Erythroblast (primary cell): Measurements from ENCODE around the gene PLEKHM3.
"Not testable (repeated sequence)": the region's sequence is repeated elsewhere in the genome, so short reads cannot be mapped to it uniquely, and the experiment has no call there.

Experiments
- DNase-seq, 2 experiments: peaks; one replicate each; lab custom pipeline; 2025; lab: John Stamatoyannopoulos, UW
- GATA1 ChIP-seq: IDR thresholded peaks from 2 replicates; pipeline ENCODE4 v1.6.1; 2011; ENCODE audit warnings: low read depth, mild to moderate bottlenecking, control low read depth, low read length, moderate library complexity
- POLR2A ChIP-seq: IDR thresholded peaks from 2 replicates; pipeline ENCODE4 v1.6.1; 2011; ENCODE audit warnings: mild to moderate bottlenecking, low read length

Gene PLEKHM3

DNA sequence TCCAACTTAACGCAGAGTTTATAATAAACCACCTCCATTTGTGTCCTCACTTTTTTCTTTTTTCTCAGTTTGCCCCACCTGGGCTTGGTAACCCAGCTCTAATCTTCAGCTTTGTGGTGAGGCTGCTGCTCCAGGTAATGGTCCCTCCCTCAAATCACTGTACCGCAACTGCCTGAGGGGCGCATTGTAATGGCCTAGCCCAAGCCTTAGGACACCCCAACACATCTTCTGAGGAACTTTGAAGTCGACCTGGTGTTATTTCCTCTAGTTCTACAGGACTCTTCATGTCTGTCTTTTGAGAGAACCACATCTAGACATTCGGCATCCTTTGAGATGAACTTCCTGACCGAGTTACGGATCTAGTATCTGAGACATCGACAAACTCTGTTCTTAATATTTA is 99.7 kb downstream of the PLEKHM3 start:
- TF ChIP-seq GATA1 (no peak), POLR2A (no peak)
- no peak for DNase-seq

DNA sequence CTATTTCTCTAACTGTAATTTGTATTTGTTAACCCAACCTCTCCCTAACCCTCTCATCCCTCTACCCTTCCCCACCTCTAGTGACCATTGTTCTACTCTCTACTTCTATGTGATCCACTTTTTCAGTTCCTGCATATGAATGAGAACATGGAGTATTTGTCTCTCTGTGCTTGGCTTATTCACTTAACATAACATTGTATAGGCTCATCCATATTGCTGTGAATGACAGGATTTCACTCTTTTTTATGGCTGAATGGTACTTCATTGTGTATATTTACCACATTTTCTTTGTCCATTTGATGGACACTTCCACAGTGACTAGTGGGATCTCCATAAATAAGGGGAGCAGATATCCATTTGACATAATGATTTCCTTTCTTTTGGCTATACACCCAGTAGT is 103.7 kb downstream of the PLEKHM3 start:
- DNase-seq = no peak
- no peak for TF ChIP-seq GATA1
- TF ChIP-seq POLR2A = no peak

DNA sequence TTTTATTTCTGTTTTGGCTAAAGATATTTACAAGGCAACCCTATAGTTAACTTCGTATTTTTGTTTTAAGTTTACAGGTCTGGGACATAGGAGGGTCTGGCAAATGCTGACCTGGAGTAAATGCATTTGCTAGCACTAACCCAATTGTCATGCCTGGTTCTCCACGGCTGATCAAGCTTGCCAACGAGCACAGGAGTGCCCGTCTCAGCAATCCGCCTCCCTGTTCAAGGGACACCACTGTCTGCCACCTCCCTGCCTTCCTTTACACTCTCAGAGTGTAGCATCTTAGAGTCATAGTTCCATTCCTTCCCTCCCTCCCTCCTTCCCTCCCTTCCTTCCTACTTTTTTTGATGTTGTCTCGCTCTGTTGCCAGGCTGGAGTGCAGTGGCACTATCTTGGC is 104.6 kb downstream of the PLEKHM3 start:
- DNase-seq = no peak
- TF ChIP-seq GATA1 (no peak), POLR2A (no peak)

DNA sequence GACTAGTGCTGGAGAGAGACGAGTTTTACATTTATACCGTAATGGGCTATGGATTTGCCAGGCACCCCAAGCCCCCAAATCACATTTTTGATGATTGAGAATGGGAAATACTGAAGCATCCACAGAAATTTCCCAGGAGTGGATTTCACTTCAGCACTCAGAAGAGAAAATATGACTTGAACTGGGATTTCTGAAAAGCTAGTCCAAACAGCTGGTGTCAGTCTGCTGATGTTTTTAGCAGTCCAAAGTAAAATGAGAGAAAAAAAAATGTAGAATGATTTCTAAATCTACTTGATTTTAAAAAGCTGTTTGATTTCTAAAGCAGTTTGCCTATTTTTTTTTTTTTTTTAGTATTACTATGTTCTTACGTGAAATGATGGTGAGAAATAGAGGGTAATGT is 105.0 kb downstream of the PLEKHM3 start:
- no peak for TF ChIP-seq GATA1
- no peak for TF ChIP-seq POLR2A
- DNase-seq = no peak

DNA sequence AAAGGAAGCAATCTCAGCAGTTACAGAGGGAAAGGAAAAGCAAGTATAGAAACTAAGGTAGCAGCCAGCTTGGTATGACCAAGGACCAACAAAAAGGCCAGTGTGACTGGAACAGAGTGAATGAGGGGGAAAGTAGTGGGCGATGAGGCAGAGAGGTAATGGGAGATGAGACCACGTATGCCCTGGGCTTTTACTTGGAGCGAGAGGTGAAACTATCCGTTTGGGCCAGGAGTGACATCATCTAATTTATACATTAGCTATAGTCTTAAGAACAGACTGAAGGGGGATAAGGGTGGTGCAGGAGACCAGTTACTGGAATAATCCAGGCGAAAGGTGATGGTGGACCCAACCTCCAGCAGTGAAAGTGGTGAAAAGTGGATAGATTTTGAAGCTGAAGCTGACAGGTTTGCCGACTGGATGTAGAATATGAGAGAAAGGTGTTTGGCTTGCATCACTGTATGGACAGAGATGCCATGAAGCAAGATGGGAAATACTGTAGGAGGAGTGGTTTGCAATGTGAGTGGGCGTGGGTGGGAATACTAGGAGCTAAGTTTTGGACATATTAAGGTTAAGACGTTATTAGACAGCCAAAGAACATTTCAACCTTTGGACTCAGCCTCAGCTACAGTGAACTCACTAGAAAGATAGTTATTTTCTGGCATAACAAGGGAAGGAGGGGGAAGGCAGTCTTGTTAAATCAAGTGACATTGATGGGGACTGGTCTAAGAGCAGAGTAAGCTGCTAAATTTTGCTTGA is 106.0 kb downstream of the PLEKHM3 start:
- no peak for DNase-seq
- no peak for TF ChIP-seq GATA1
- TF ChIP-seq POLR2A = no peak

DNA sequence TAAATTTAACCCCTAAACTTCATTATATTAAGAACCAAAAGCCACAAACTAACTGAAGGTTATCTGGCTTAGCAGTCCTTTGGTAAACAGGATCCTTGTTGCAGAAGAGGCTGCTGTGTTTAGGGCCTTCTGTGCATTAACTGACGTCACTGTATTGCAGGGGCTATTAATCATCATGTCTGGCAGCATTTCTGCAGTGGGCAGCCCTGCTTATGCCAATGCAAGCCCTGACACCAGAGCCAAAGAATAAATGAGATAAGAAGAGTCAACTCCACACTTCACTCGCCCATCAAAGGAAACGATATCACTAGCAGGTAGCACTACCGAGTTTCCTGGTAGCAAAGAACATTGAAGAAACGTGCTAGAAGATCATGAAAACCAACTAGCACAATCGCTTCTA is 110.6 kb downstream of the PLEKHM3 start:
- TF ChIP-seq POLR2A = no peak
- TF ChIP-seq GATA1 = no peak
- DNase-seq = no peak

- no peak for DNase-seq
- TF ChIP-seq POLR2A (no peak), GATA1 (no peak)
Observed at GRCh38 chr2:207913772-207914358, 111.5 kb downstream of the PLEKHM3 start.

GRCh38 chr2:207911856-207912255 is 113.5 kb downstream of the PLEKHM3 start:
- DNase-seq = no peak
- TF ChIP-seq GATA1 (no peak), POLR2A (no peak)

DNA sequence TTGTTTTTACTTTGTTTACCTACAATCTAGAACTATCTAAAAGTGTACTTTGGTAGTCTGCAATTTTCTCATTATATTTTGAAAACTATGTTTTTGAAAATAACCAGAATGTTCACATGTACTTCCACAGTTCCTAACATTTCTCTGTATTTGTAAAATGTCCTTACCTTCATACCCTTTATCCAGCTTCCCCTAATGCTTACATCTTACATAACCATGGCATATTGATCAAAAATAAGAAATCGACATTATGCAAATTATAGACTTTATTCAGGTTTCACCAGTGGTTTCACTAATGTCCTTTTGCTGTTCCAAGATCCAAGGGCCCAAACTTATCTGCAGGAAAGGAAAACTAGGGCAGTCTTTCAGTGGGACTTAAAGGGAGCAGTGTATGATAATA is 114.1 kb downstream of the PLEKHM3 start:
- DNase-seq = no peak
- TF ChIP-seq GATA1 = no peak
- TF ChIP-seq POLR2A = no peak

DNA sequence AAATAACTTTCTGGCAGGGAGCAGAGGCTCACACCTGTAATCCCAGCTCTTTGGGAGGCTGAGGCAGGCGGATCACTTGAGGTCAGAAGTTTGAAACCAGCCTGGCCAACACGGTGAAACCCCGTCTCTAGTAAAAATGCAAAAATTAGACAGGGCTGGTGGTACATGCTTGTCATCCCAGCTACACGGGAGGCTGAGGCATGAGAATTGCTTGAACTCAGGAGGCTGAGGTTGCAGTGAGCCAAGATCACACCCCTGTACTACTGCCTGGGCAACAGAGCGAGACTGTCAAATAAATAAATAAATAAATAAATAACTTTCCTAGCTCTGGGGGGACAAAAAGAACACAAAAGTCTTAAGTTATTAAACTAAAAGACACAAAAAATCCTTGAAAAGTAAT is 118.8 kb downstream of the PLEKHM3 start:
- DNase-seq = not testable (repeated sequence)

DNA sequence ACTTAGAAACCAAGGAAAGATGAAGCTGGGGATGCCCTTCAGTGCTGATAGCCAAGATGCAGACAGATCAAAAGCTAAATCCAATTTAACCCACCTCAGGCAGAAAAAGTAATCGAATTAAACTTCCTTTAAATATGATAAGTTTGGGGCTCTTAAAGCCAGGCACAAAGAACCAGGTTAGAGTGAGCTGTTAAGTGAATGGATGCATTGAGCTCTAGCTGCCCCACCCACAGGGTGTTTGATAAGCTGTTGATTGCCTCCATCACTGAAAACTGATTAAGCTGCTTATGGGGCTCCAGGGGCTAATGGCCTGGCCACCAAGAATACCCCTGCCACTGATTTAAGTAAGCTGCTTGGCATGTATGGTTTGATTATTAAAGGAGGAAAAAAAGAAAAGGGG is 119.8 kb downstream of the PLEKHM3 start:
- TF ChIP-seq POLR2A (no peak), GATA1 (no peak)
- no peak for DNase-seq

DNA sequence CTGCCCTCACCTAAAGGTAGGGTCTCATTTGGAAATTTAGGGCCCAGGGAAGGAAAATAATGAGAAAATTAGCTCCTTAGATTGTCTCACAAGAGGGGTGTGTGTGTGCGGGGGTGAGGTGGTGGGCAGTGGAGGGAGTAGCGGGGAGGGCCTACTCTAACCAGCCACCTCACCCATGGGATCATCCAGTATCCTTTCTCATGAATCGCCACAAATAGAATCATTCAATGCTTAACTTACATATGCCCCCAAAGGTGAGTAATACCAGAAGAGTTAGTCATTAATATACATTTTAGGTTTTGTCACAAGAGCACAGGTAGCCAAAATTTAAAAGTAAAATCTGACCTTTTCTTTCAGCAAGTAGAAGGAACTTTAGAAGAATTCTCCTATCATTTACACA is 122.1 kb downstream of the PLEKHM3 start:
- no peak for DNase-seq
- TF ChIP-seq POLR2A (no peak), GATA1 (no peak)

DNA sequence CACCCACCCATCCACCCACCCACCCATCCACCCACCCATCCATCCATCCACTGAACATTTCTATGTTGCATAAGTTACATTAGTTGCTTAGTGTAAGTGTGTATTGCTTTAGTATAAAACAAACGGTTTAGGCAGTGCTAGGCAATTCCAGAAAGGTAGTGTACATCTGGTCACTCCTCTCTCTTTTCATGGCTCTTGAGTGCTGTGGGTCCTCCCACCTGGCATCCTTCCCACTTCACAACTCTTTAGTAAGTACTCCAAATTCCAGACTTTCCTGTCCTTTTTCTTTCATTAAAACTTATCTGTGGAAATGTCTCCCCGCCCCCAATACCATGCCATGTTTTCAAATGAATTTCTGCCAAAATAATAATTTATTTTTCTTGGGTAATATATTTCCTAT is 122.5 kb downstream of the PLEKHM3 start:
- no peak for DNase-seq
- no peak for TF ChIP-seq GATA1
- TF ChIP-seq POLR2A = no peak

- TF ChIP-seq GATA1 (no peak), POLR2A (no peak)
- no peak for DNase-seq
Observed at GRCh38 chr2:207901829-207902228, 123.5 kb downstream of the PLEKHM3 start.

DNA sequence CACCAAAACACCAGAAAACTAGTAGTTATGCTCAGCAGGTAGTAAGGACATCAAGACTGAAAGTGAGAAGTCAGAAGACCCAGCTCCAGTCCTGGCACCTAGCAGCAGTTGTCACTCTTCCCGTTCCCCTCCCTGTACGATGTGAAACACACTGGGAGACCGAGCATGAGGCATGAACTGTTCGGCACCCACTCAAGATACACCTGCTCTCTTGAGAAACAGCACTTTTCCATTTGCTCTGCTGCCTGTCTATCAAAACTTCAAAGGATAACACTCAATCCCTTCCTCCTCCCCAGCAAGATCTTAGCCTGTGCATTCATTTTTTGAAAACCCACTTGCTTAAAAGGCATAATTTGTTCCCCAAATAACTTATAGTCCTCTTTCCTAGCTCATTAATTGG is 123.9 kb downstream of the PLEKHM3 start:
- TF ChIP-seq POLR2A (no peak), GATA1 (no peak)
- DNase-seq = no peak

DNA sequence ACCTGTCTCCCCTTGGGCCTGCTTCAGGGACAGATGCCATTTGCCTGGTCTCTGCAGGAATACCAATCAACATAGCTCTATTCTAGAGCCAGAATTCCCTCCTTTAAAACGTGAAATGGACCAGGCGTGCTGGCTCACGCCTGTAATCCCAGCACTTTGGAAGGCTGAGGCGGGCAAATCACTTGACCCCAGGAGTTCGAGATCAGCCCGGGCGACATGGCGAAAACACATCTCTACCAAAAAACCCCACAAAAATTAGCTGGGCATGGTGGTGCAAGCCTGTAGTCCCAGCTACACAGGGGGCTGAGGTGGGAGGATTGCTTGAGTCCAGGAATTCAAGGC is 127.0 kb downstream of the PLEKHM3 start:
- TF ChIP-seq POLR2A (no peak), GATA1 (no peak)

More for the DNA sequence above, 127.0 kb downstream of the PLEKHM3 start:
- DNase-seq = no peak
